ENCODE data around the gene COX6A2. TPM values are rescaled to one million over a fixed set of nuclear protein-coding genes. Genes with fewer than 3 reads are reported as not detected.

COX6A2 gene
- total and polyA plus RNA-seq, 7 experiments from 2014 or later: not detected

DNA sequence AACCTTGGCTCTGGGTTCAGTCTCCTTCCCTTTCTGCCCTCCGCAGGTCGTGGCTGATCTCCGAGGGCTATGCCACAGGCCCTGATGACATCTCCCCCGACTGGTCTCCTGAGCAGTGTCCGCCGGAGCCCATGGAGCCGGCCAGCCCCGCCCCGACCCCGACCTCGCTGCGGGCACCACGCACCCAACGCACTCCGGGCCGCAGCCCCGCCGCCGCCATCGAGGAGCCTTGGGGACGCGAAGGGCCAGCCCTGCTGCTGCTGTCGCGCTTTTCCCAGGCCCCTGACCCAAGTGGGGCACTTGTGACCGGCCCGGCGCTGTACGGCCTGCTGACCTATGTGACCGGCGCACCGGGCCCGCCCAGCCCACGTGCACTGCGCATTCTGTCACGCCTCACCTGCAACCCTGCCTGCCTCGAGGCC lies 36.2 kb upstream of the COX6A2 start:
- H3K27me3 Mint-ChIP-seq: no peaks in the 10 kb centered on the region
- peaks cover 4 to 30% (median 10%) of the 10 kb centered on the region in 5 donors for H3K36me3 Mint-ChIP-seq
- no peaks in the 10 kb centered on the region for H3K9me3 Mint-ChIP-seq
- peaks cover 0 to 35% (median 3%) of the 10 kb centered on the region in 3 experiments for H3K36me3 ChIP-seq (ENCODE audit: control insufficient read depth in 2 of 3, insufficient read depth in 3 of 3, low read length in 3 of 3)
- POLR2A ChIA-PET: no interaction called here
- no peaks in the 10 kb centered on the region for H3K27me3 ChIP-seq (ENCODE audit: control insufficient read depth in 2 of 2, insufficient read depth in 2 of 2, low read length in 2 of 2)
- CTCF ChIA-PET: no interaction called here
- peaks cover 17 to 18% of the 10 kb centered on the region in 2 donors for H3K4me1 ChIP-seq (ENCODE audit: control insufficient read depth in 2 of 2, insufficient read depth in 2 of 2, low read length in 2 of 2)
- ATAC-seq (no peak), DNase-seq (no peak)
- intact Hi-C loops (cut with micrococcal nuclease): no loop called here
- H3K4me3 ChIP-seq (ENCODE audit: low read length): no peak overlapping the region
- H3K4me1 Mint-ChIP-seq: peaks cover 20 to 41% (median 24%) of the 10 kb centered on the region in 7 donors
- H3K27ac ChIP-seq (ENCODE audit: low read depth, low read length): no peak overlapping the region
- no peaks in the 10 kb centered on the region for H3K9me3 ChIP-seq (ENCODE audit: control insufficient read depth in 2 of 3, low read length in 3 of 3)
- no peak overlapping the region for H3K4me3 Mint-ChIP-seq
- H3K27ac Mint-ChIP-seq: no peak overlapping the region

DNA sequence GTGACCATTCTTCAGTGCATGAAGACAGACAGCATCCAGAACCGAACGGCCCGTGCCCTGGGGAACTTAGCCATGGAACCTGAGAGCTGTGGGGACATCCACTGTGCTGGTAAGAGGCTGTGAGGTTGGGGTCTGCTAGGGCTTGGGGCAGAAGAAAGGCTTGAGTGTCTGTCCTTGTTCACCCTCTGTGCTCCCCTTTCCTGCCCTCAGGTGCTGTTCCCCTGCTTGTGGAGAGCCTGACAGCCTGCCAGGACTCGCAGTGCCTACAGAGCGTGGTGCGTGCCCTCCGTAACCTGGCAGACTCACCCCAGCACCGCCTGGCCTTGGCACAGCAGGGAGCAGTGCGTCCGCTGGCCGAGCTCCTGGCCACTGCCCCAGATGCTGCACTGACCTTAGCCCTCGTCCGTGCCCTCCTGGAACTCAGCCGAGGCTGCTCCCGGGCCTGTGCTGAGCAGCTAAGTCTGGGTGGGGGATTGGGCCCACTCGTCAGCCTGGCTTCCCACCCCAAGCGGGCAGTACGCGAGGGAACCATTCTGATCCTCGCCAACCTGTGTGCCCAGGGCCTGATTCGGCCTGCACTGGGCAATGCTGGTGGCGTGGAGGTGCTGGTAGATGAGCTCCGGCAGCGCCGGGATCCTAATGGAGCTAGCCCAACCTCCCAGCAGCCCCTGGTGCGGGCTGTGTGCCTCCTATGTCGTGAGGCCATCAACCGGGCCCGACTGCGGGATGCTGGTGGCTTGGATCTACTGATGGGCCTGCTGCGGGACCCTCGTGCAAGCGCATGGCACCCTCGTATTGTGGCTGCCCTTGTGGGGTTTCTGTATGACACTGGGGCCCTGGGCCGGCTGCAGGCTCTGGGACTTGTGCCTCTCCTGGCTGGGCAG lies 34.0 kb upstream of the COX6A2 start:
- peaks cover 0 to 2% (median 0%) of the 10 kb centered on the region in 11 donors for H3K9me3 Mint-ChIP-seq
- POLR2A ChIA-PET: no interaction called here
- CTCF ChIA-PET: interaction anchor here (0.6 kb wide), 1 partner anchor 365 kb away, joined by 6 read pairs; no protein-coding TSS in a partner anchor
- DNase-seq: no peak
- peaks cover 24 to 34% (median 28%) of the 10 kb centered on the region in 7 donors for H3K4me1 Mint-ChIP-seq
- Histone ChIP-seq H3K9me3 (ENCODE audit: control insufficient read depth in 2 of 3, low read length in 3 of 3) (no peaks in the 10 kb centered on the region), H3K4me3 (ENCODE audit: low read length) (no peak overlapping the region), H3K27ac (ENCODE audit: low read depth, low read length) (no peak overlapping the region), H3K27me3 (ENCODE audit: control insufficient read depth in 2 of 2, insufficient read depth in 2 of 2, low read length in 2 of 2) (no peaks in the 10 kb centered on the region), H3K36me3 (ENCODE audit: control insufficient read depth in 2 of 3, insufficient read depth in 3 of 3, low read length in 3 of 3) (peaks cover 0 to 35% (median 3%) of the 10 kb centered on the region in 3 experiments), H3K4me1 (ENCODE audit: control insufficient read depth in 2 of 2, insufficient read depth in 2 of 2, low read length in 2 of 2) (peaks cover 25 to 26% of the 10 kb centered on the region in 2 donors)
- intact Hi-C loops (cut with micrococcal nuclease): no loop called here
- H3K4me3 Mint-ChIP-seq: no peak overlapping the region
- H3K27me3 Mint-ChIP-seq: no peaks in the 10 kb centered on the region
- peak overlapping the region in 1 of 9 donors; percentile 23 for H3K27ac Mint-ChIP-seq
- H3K36me3 Mint-ChIP-seq: peaks cover 4 to 29% (median 12%) of the 10 kb centered on the region in 5 donors
- ATAC-seq: no peak

DNA sequence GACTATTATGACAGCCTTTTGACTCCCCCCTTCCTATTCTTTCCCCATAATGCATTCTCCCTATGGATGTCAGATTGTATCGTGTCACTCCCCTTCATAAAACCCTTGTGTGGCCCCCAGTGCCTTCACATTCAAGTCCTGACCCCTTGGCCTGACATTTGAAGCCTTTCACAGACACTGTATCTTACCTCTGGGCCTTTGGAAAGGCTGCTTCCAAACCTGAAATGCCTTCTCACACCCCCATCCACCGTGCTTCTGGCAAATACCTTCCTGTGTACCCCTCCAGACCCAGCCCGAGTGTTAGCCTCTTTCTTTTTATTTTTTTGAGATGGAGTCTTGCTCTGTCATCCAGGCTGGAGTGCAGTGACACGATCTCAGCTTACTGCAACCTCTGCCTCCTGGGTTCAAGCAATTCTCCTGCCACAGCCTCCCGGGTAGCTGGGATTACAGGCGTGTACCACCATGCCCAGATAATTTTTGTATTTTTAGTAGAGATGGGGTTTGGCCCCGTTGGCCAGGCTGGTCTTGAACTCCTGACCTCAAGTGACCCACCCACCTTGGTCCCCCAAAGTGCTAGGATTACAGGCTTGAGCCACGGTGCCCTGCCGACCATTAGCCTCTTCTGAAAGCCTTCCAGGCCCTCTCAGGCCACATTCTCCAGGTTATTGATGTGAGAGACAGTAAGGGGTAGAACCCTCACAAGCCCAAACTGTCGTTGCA lies 33.2 kb upstream of the COX6A2 start:
- ATAC-seq (no peak), DNase-seq (no peak)
- H3K4me1 ChIP-seq (ENCODE audit: control insufficient read depth in 2 of 2, insufficient read depth in 2 of 2, low read length in 2 of 2): peaks cover 27 to 28% of the 10 kb centered on the region in 2 donors
- H3K9me3 ChIP-seq (ENCODE audit: control insufficient read depth in 2 of 3, low read length in 3 of 3): no peaks in the 10 kb centered on the region
- Mint-ChIP-seq H3K9me3 (peaks cover 0 to 2% (median 0%) of the 10 kb centered on the region in 11 donors), H3K4me1 (peaks cover 17 to 37% (median 31%) of the 10 kb centered on the region in 7 donors), H3K27me3 (no peaks in the 10 kb centered on the region), H3K36me3 (peaks cover 4 to 24% (median 12%) of the 10 kb centered on the region in 5 donors), H3K27ac (peak overlapping the region in 8 of 9 donors; percentile 10 to 99 (median 77)), H3K4me3 (peak overlapping the region in 4 of 10 donors; percentile 39 to 96 (median 51))
- intact Hi-C loops (cut with micrococcal nuclease): no loop called here
- ChIA-PET CTCF (interaction anchor here (0.6 to 1.6 kb wide), 6 partner anchors 9 to 849 kb away, joined by 3 to 17 read pairs (median 4); no protein-coding TSS in a partner anchor), POLR2A (interaction anchor here (0.9 to 5.2 kb wide), 12 partner anchors 9 to 559 kb away, joined by 3 to 69 read pairs (median 6); partner anchors contain the start of genes RUSF1, STX4, ZNF646 and ZNF668)
- H3K27me3 ChIP-seq (ENCODE audit: control insufficient read depth in 2 of 2, insufficient read depth in 2 of 2, low read length in 2 of 2): no peaks in the 10 kb centered on the region
- no peak overlapping the region for H3K4me3 ChIP-seq (ENCODE audit: low read length)
- no peak overlapping the region for H3K27ac ChIP-seq (ENCODE audit: low read depth, low read length)
- H3K36me3 ChIP-seq (ENCODE audit: control insufficient read depth in 2 of 3, insufficient read depth in 3 of 3, low read length in 3 of 3): peaks cover 0 to 27% (median 3%) of the 10 kb centered on the region in 3 experiments

DNA sequence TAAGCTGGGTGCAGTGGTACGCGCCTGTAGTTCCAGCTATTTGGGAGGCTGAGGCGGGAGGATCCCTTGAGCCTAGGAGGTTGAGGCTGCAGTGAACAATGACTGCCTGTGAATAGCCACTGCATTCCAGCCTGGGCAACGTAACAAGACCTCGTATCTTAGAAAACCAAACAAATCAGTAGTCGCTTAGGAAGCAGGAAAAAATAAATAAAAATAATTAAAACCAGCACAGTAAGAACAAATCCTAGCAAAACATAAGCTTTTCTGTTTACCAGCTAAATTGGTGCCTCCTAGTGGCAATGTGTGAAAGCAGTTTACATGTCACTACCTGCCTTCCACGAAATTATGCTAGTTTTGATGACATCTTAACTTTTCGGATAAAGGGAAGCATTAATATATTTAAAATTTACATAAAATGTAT lies 32.4 kb upstream of the COX6A2 start:
- H3K27ac ChIP-seq (ENCODE audit: low read depth, low read length): peak overlapping the region; percentile 95
- ATAC-seq: no peak
- peak overlapping the region; percentile 94 to 99 (median 97) for H3K27ac Mint-ChIP-seq

DNA sequence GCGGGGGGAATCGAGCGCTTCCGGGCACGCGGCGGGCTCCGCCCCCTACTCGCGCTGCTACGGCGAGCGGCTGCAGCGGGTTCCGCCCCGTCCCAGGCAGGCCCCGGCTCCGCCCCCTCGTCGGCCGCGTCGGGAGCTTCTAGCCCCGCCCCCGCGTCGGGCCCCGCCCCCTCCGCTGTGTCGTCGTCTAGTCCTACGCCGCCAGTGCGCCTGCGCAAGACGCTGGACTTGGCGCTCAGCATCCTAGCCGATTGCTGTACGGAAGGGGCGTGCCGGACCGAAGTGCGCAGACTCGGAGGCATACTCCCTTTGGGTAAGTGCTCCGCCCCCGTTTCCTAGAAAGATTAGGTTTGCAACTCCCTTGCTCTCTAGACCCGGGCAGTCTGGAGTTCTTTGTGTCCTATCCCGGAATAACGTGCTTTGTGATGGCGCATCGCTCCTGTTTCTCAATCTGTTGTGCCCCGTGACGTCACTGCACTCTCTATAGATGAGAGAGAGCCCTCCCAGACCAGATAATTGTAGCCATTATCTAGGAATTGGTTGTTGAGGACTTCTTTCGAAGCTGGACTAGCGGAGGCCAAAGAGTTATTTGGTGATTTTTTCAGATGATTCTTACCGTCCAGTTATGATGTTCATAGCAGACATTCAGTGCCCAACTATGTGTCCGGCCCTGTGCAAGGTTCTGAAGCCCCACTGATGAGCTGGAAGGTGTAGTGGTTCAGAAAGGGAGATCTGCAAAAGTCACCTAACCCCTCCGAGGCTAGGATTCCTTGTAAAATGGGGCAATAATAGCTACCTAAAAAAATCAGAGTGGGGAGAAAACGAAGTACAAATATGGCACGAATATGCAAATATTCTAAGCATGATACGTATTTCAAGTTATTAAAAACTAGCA lies 31.8 kb upstream of the COX6A2 start:
- ChIA-PET CTCF (interaction anchor here (0.6 to 3.4 kb wide), 8 partner anchors 8 to 614 kb away, joined by 3 to 17 read pairs (median 4); partner anchors contain the start of gene ZNF843), POLR2A (interaction anchor here (0.6 to 5.2 kb wide), 30 partner anchors 10 to 881 kb away, joined by 3 to 69 read pairs (median 6); partner anchors contain the start of genes COX6A2, FUS, KAT8 and RUSF1)
- DNase-seq: peak; percentile 99 to 100 (median 100)
- H3K36me3 Mint-ChIP-seq: peaks cover 4 to 15% (median 7%) of the 10 kb centered on the region in 5 donors
- Histone ChIP-seq H3K9me3 (ENCODE audit: control insufficient read depth in 2 of 3, low read length in 3 of 3) (no peaks in the 10 kb centered on the region), H3K36me3 (ENCODE audit: control insufficient read depth in 2 of 3, insufficient read depth in 3 of 3, low read length in 3 of 3) (peaks cover 0 to 17% (median 0%) of the 10 kb centered on the region in 3 experiments), H3K27ac (ENCODE audit: low read depth, low read length) (peak overlapping the region; percentile 95), H3K4me3 (ENCODE audit: low read length) (peak overlapping the region; percentile 87), H3K27me3 (ENCODE audit: control insufficient read depth in 2 of 2, insufficient read depth in 2 of 2, low read length in 2 of 2) (no peaks in the 10 kb centered on the region), H3K4me1 (ENCODE audit: control insufficient read depth in 2 of 2, insufficient read depth in 2 of 2, low read length in 2 of 2) (peaks cover 32 to 37% of the 10 kb centered on the region in 2 donors)
- peak; percentile 91 for ATAC-seq
- intact Hi-C loops (cut with micrococcal nuclease): loop anchor here (1.0 to 5.0 kb wide), 26 partner anchors 16 to 801 kb away; partner anchors contain the start of genes BCKDK (in 2 of the 2), FUS (in 2 of the 2), RUSF1 (in 2 of the 2) and ZNF646 (in 2 of the 2)
- no peaks in the 10 kb centered on the region for H3K27me3 Mint-ChIP-seq
- H3K9me3 Mint-ChIP-seq: peaks cover 0 to 2% (median 0%) of the 10 kb centered on the region in 11 donors
- peak overlapping the region; percentile 88 to 96 (median 94) for H3K4me3 Mint-ChIP-seq
- H3K4me1 Mint-ChIP-seq: peaks cover 25 to 50% (median 45%) of the 10 kb centered on the region in 7 donors
- H3K27ac Mint-ChIP-seq: peak overlapping the region; percentile 94 to 99 (median 98)

More for the DNA sequence above, 32.4 kb upstream of the COX6A2 start:
- POLR2A ChIA-PET: interaction anchor here (0.6 to 5.2 kb wide), 19 partner anchors 9 to 647 kb away, joined by 3 to 69 read pairs (median 6); partner anchors contain the start of genes FUS, RUSF1, STX4 and ZNF267
- peak in 5 of 9 donors; percentile 37 to 53 (median 42) for DNase-seq
- H3K4me1 Mint-ChIP-seq: peaks cover 19 to 43% (median 38%) of the 10 kb centered on the region in 7 donors
- no peaks in the 10 kb centered on the region for H3K27me3 ChIP-seq (ENCODE audit: control insufficient read depth in 2 of 2, insufficient read depth in 2 of 2, low read length in 2 of 2)
- intact Hi-C loops (cut with micrococcal nuclease): loop anchor here in 1 of 2 donors (1.0 kb wide), 1 partner anchor 235 kb away; no protein-coding TSS in a partner anchor
- no peaks in the 10 kb centered on the region for H3K27me3 Mint-ChIP-seq
- CTCF ChIA-PET: interaction anchor here (0.6 to 1.9 kb wide), 7 partner anchors 9 to 848 kb away, joined by 3 to 17 read pairs (median 4); no protein-coding TSS in a partner anchor
- H3K4me3 Mint-ChIP-seq: peak overlapping the region in 9 of 10 donors; percentile 88 to 96 (median 94)
- peaks cover 0 to 2% (median 0%) of the 10 kb centered on the region in 11 donors for H3K9me3 Mint-ChIP-seq
- H3K36me3 ChIP-seq (ENCODE audit: control insufficient read depth in 2 of 3, insufficient read depth in 3 of 3, low read length in 3 of 3): peaks cover 0 to 19% (median 2%) of the 10 kb centered on the region in 3 experiments
- H3K4me3 ChIP-seq (ENCODE audit: low read length): peak overlapping the region; percentile 58
- H3K36me3 Mint-ChIP-seq: peaks cover 4 to 22% (median 11%) of the 10 kb centered on the region in 5 donors
- no peaks in the 10 kb centered on the region for H3K9me3 ChIP-seq (ENCODE audit: control insufficient read depth in 2 of 3, low read length in 3 of 3)
- peaks cover 28 to 31% of the 10 kb centered on the region in 2 donors for H3K4me1 ChIP-seq (ENCODE audit: control insufficient read depth in 2 of 2, insufficient read depth in 2 of 2, low read length in 2 of 2)

Measured in naive thymus-derived CD4-positive, alpha-beta T cell (primary cell).